Lung (tissue), 12 donors: ENCODE results near the gene GABRA1. TPM values are rescaled to one million over a fixed set of nuclear protein-coding genes. Genes with fewer than 3 reads are reported as not detected.

Source experiments
- ATAC-seq: fragments of 200-7000 bp; cut with Tn5 transposase; one replicate; pipeline ENCODE4 v1.9.1; 2020; ENCODE audit warnings: moderate number of reproducible peaks; ENCODE audit not compliant: insufficient read depth, low FRiP score
- DNase-seq, 3 donors: peaks; one replicate each; pipeline ENCODE4 v3.0.0-alpha.2; 2013 to 2017
- H3K27ac ChIP-seq, 2 donors: one replicate each; pipeline ENCODE4 v1.5.1; 2013; ENCODE audit warnings: mild to moderate bottlenecking in 2 of 2, moderate library complexity in 2 of 2, control low read depth in 1 of 2, inconsistent platforms in 1 of 2, low read depth in 1 of 2, low read length in 1 of 2
- H3K27me3 ChIP-seq, 3 donors: one replicate each; pipeline ENCODE4 v1.5.1; 2013; ENCODE audit warnings: low read length in 2 of 3; ENCODE audit not compliant: control insufficient read depth in 3 of 3, insufficient read depth in 3 of 3
- H3K36me3 ChIP-seq, 4 donors: one replicate each; pipeline ENCODE4 v1.5.1; 2013; ENCODE audit warnings: low read length in 4 of 4, mild to moderate bottlenecking in 1 of 4, moderate library complexity in 1 of 4; ENCODE audit not compliant: control insufficient read depth in 4 of 4, insufficient read depth in 4 of 4
- H3K4me1 ChIP-seq, 5 donors: one replicate each; pipeline ENCODE4 v1.5.1; 2013; ENCODE audit warnings: low read length in 5 of 5, mild to moderate bottlenecking in 2 of 5, moderate library complexity in 1 of 5; ENCODE audit not compliant: control insufficient read depth in 5 of 5, insufficient read depth in 5 of 5
- H3K4me3 ChIP-seq: one replicate; pipeline ENCODE4 v1.5.1; 2013; ENCODE audit warnings: mild to moderate bottlenecking, control low read depth, moderate library complexity
- H3K9ac ChIP-seq, 2 donors: one replicate each; pipeline ENCODE4 v1.5.1; 2013; ENCODE audit warnings: low read length in 2 of 2, control low read depth in 1 of 2; ENCODE audit not compliant: insufficient read depth in 1 of 2
- H3K9me3 ChIP-seq, 4 donors: one replicate each; pipeline ENCODE4 v1.5.1; 2013; ENCODE audit warnings: low read length in 3 of 4, mild to moderate bottlenecking in 1 of 4, moderate library complexity in 1 of 4; ENCODE audit not compliant: control insufficient read depth in 4 of 4, insufficient read depth in 3 of 4
- CTCF ChIP-seq: IDR thresholded peaks from 2 replicates; pipeline ENCODE4 v1.5.1; 2012; ENCODE audit warnings: mild to moderate bottlenecking; ENCODE audit errors: control extremely low read depth, extremely low read depth
- WGBS, 2 donors: extraction: QIAGEN DNeasy Blood & Tissue Kit; methylation state at CpG; one replicate each; pipeline ENCODE4 v1.1.7; 2013; 5-methylcytosine and 5-hydroxymethylcytosine counted together
- polyA plus RNA-seq, 2 donors: library from polyadenylated mRNA; stranded (reverse); fragments of 200-250 nt; gene quantifications; one replicate each; pipeline ENCODE4 v1.2.1, GENCODE V29; 2013
- total RNA-seq, 2 donors: library from RNA; depleted of rRNA in 1 of 2; stranded (reverse); fragments of >200 nt in 1 of 2; gene quantifications; one replicate each; pipeline ENCODE4 v1.2.1, GENCODE V29; 2014 to 2021
- donor health status: control.
- donor health status: control.
- donor health status: Bipolar disorder and iron deficiency.
- donor health status: healthy.
- donor health status: DM: yes; HTN: yes; CAD: no.

Gene GABRA1
- total and polyA plus RNA-seq, 4 donors = 0.20 TPM; not detected in 3

GRCh38 chr5:161934486-161934885, 86.6 kb downstream of the GABRA1 start:
- H3K4me3 ChIP-seq = no peak overlapping the region
- no peaks in the 10 kb centered on the region for H3K27me3 ChIP-seq
- ATAC-seq (no peak), DNase-seq (no peak)
- WGBS, 2 donors = 84 to 86% methylated on average over 3 of the region's 3 CpGs
- H3K27ac ChIP-seq = no peak overlapping the region
- H3K36me3 ChIP-seq = no peaks in the 10 kb centered on the region
- H3K9me3 ChIP-seq = peaks cover 0 to 3% (median 0%) of the 10 kb centered on the region in 4 donors
- no peaks in the 10 kb centered on the region for H3K4me1 ChIP-seq
- no peak overlapping the region for H3K9ac ChIP-seq
- no peak for TF ChIP-seq CTCF

- TF ChIP-seq CTCF = no peak
- WGBS, 2 donors = 86 to 93% methylated on average over 1 of the region's 1 CpG
- Histone ChIP-seq H3K4me1 (no peaks in the 10 kb centered on the region), H3K9ac (no peak overlapping the region), H3K9me3 (no peaks in the 10 kb centered on the region), H3K4me3 (no peak overlapping the region), H3K27me3 (no peaks in the 10 kb centered on the region), H3K36me3 (no peaks in the 10 kb centered on the region), H3K27ac (no peak overlapping the region)
- ATAC-seq (no peak), DNase-seq (no peak)
These were observed 97.1 kb downstream of the GABRA1 start for GRCh38 chr5:161944974-161945373.

- TF ChIP-seq CTCF = no peak
- Histone ChIP-seq H3K27ac (no peak overlapping the region), H3K27me3 (no peaks in the 10 kb centered on the region), H3K9me3 (no peaks in the 10 kb centered on the region), H3K9ac (no peak overlapping the region), H3K4me1 (no peaks in the 10 kb centered on the region), H3K4me3 (no peak overlapping the region), H3K36me3 (no peaks in the 10 kb centered on the region)
- DNase-seq = no peak
- ATAC-seq = no peak
- 75 to 77% methylated on average over 4 of the region's 4 CpGs for WGBS, 2 donors
These were observed 99.0 kb downstream of the GABRA1 start for GRCh38 chr5:161946911-161947310.

Other genes starting within 250 kb of the GABRA1 start
- not detected for gene GABRA6, start 162.4 kb upstream of the GABRA1 start, total RNA-seq
- gene GABRA6, start 162.4 kb upstream of the GABRA1 start, polyA plus RNA-seq = not detected
- under 1 TPM; 0.14 to 0.46 TPM for gene GABRG2, start 219.7 kb downstream of the GABRA1 start, total RNA-seq
- not detected for gene GABRG2, start 219.7 kb downstream of the GABRA1 start, polyA plus RNA-seq